ENCODE results near the gene SOAT1. TPM values are rescaled to one million over a fixed set of nuclear protein-coding genes. Genes with fewer than 3 reads are reported as not detected.
A peak's percentile ranks its signal among the peaks of the same experiment; 100 is the strongest.

SOAT1 gene
- total and polyA plus RNA-seq, 2 experiments from 2014 or later: 20.8 to 28.9 TPM

- WGBS (ENCODE audit: low lambda C conversion rate, missing lambda C conversion rate): 97% methylated on average over 5 of the region's 5 CpGs
- Histone ChIP-seq H3K4me3 (no peak overlapping the region), H3K27ac (no peak overlapping the region), H4K20me1 (ENCODE audit: insufficient read depth, poor library complexity, severe bottlenecking) (no peaks in the 10 kb centered on the region), H3K79me2 (no peaks in the 10 kb centered on the region), H2AFZ (no peak overlapping the region), H3K9me3 (ENCODE audit: low read depth) (no peaks in the 10 kb centered on the region), H3K4me2 (no peak overlapping the region), H3K36me3 (replicated peaks; ENCODE audit: insufficient read depth, low read depth) (no peaks in the 10 kb centered on the region), H3K27me3 (no peaks in the 10 kb centered on the region), H3K4me1 (ENCODE audit: insufficient read depth) (no peaks in the 10 kb centered on the region), H3K9me2 (replicated peaks; ENCODE audit: insufficient read depth) (no peaks in the 10 kb centered on the region)
- TF ChIP-seq CTCF (IDR thresholded peaks at IDR 0.05; ENCODE audit: poor library complexity): no peak
- TF ChIP-seq EZH2 (IDR thresholded peaks at IDR 0.05; ENCODE audit: borderline replicate concordance): no peak
- no peak for TF ChIP-seq EZH2phosphoT487 (IDR thresholded peaks at IDR 0.05; ENCODE audit: low read depth, severe bottlenecking, unreplicated experiment)
- no peak for DNase-seq (ENCODE audit: low spot score)
Observed at GRCh38 chr1:179278920-179279319, 14.7 kb upstream of the SOAT1 start.

GRCh38 chr1:179283992-179284391, 9.6 kb upstream of the SOAT1 start:
- Histone ChIP-seq H3K4me1 (ENCODE audit: insufficient read depth) (peaks cover 9% of the 10 kb centered on the region), H3K4me2 (no peak overlapping the region), H3K36me3 (replicated peaks; ENCODE audit: insufficient read depth, low read depth) (no peaks in the 10 kb centered on the region), H3K4me3 (no peak overlapping the region), H3K9me3 (ENCODE audit: low read depth) (no peaks in the 10 kb centered on the region), H3K79me2 (no peaks in the 10 kb centered on the region), H2AFZ (no peak overlapping the region), H3K27ac (no peak overlapping the region), H4K20me1 (ENCODE audit: insufficient read depth, poor library complexity, severe bottlenecking) (no peaks in the 10 kb centered on the region), H3K9me2 (replicated peaks; ENCODE audit: insufficient read depth) (no peaks in the 10 kb centered on the region), H3K27me3 (no peaks in the 10 kb centered on the region)
- no peak for TF ChIP-seq CTCF (IDR thresholded peaks at IDR 0.05; ENCODE audit: poor library complexity)
- TF ChIP-seq EZH2phosphoT487 (IDR thresholded peaks at IDR 0.05; ENCODE audit: low read depth, severe bottlenecking, unreplicated experiment): no peak
- TF ChIP-seq EZH2 (IDR thresholded peaks at IDR 0.05; ENCODE audit: borderline replicate concordance): no peak
- no peak for DNase-seq (ENCODE audit: low spot score)
- WGBS (ENCODE audit: low lambda C conversion rate, missing lambda C conversion rate): 76% methylated on average over 2 of the region's 2 CpGs

- H3K4me1 ChIP-seq (ENCODE audit: insufficient read depth): peaks cover 9% of the 10 kb centered on the region
- H2AFZ ChIP-seq: peak overlapping the region; percentile 4
- no peaks in the 10 kb centered on the region for H3K36me3 ChIP-seq (replicated peaks; ENCODE audit: insufficient read depth, low read depth)
- H3K27me3 ChIP-seq: no peaks in the 10 kb centered on the region
- no peaks in the 10 kb centered on the region for H4K20me1 ChIP-seq (ENCODE audit: insufficient read depth, poor library complexity, severe bottlenecking)
- no peaks in the 10 kb centered on the region for H3K79me2 ChIP-seq
- no peak overlapping the region for H3K4me3 ChIP-seq
- DNase-seq (ENCODE audit: low spot score): peak; percentile 50
- H3K9me3 ChIP-seq (ENCODE audit: low read depth): no peaks in the 10 kb centered on the region
- WGBS (ENCODE audit: low lambda C conversion rate, missing lambda C conversion rate): 54% methylated on average over 6 of the region's 6 CpGs
- peak overlapping the region; percentile 65 for H3K4me2 ChIP-seq
- H3K27ac ChIP-seq: peak overlapping the region; percentile 8
- TF ChIP-seq CTCF (IDR thresholded peaks at IDR 0.05; ENCODE audit: poor library complexity): no peak
- H3K9me2 ChIP-seq (replicated peaks; ENCODE audit: insufficient read depth): no peaks in the 10 kb centered on the region
Observed at GRCh38 chr1:179287946-179288345, 5.7 kb upstream of the SOAT1 start.

GRCh38 chr1:179288977-179289376, 4.6 kb upstream of the SOAT1 start:
- H3K4me1 ChIP-seq (ENCODE audit: insufficient read depth): peaks cover 9% of the 10 kb centered on the region
- H3K79me2 ChIP-seq: no peaks in the 10 kb centered on the region
- no peak overlapping the region for H3K4me3 ChIP-seq
- H3K36me3 ChIP-seq (replicated peaks; ENCODE audit: insufficient read depth, low read depth): no peaks in the 10 kb centered on the region
- no peaks in the 10 kb centered on the region for H3K9me2 ChIP-seq (replicated peaks; ENCODE audit: insufficient read depth)
- WGBS (ENCODE audit: low lambda C conversion rate, missing lambda C conversion rate): 72% methylated on average over 2 of the region's 2 CpGs
- H3K27me3 ChIP-seq: no peaks in the 10 kb centered on the region
- no peak overlapping the region for H3K4me2 ChIP-seq
- TF ChIP-seq EZH2 (IDR thresholded peaks at IDR 0.05; ENCODE audit: borderline replicate concordance) (no peak), EZH2phosphoT487 (IDR thresholded peaks at IDR 0.05; ENCODE audit: low read depth, severe bottlenecking, unreplicated experiment) (no peak), CTCF (IDR thresholded peaks at IDR 0.05; ENCODE audit: poor library complexity) (no peak)
- H3K9me3 ChIP-seq (ENCODE audit: low read depth): no peaks in the 10 kb centered on the region
- no peak for DNase-seq (ENCODE audit: low spot score)
- H3K27ac ChIP-seq: no peak overlapping the region
- H4K20me1 ChIP-seq (ENCODE audit: insufficient read depth, poor library complexity, severe bottlenecking): no peaks in the 10 kb centered on the region
- H2AFZ ChIP-seq: no peak overlapping the region

Measured in hepatocyte (in vitro differentiated cells).